Activated T-helper 17 cell treated with anti-CD3 and anti-CD28 coated beads, Interleukin-2, amount 50 U/mL, for 72 hours (primary cell): Measurements from ENCODE around the gene C1orf53. TPM values are rescaled to one million over a fixed set of nuclear protein-coding genes. Genes with fewer than 3 reads are reported as not detected.
"Not testable (repeated sequence)": the region's sequence is repeated elsewhere in the genome, so short reads cannot be mapped to it uniquely, and the experiment has no call there.

Source experiments
- ATAC-seq: fragments of 150-1000 bp; cut with Tn5 transposase; replicated peaks from 2 replicates; pipeline ENCODE4 v1.10.0; 2021; ENCODE audit warnings: mild to moderate bottlenecking, moderate library complexity
- H3K27ac Mint-ChIP-seq: one replicate; pipeline ENCODE4 v1.8.0; 2022; ENCODE audit warnings: mixed read lengths
- H3K27me3 Mint-ChIP-seq: one replicate; pipeline ENCODE4 v1.8.0; 2022; ENCODE audit warnings: mixed read lengths
- H3K36me3 Mint-ChIP-seq: one replicate; pipeline ENCODE4 v1.8.0; 2022; ENCODE audit warnings: low read depth, mild to moderate bottlenecking, mixed read lengths
- H3K4me1 Mint-ChIP-seq: one replicate; pipeline ENCODE4 v1.8.0; 2022; ENCODE audit warnings: mixed read lengths
- H3K4me3 Mint-ChIP-seq: one replicate; pipeline ENCODE4 v1.8.0; 2022; ENCODE audit warnings: mild to moderate bottlenecking, mixed read lengths
- H3K9me3 Mint-ChIP-seq: one replicate; pipeline ENCODE4 v1.8.0; 2022; ENCODE audit warnings: mixed read lengths
- total RNA-seq, 2 donors: library from RNA; stranded (reverse); gene quantifications; one replicate each; pipeline ENCODE4 v1.2.3, GENCODE V29; 2022

Gene C1orf53
- total RNA-seq, 2 donors from 2014 or later, result 0.50 to 0.78 TPM

- no peak overlapping the region for H3K4me3 Mint-ChIP-seq
- H3K27ac Mint-ChIP-seq, result no peak overlapping the region
- no peaks in the 10 kb centered on the region for H3K36me3 Mint-ChIP-seq
- no peaks in the 10 kb centered on the region for H3K27me3 Mint-ChIP-seq
- H3K4me1 Mint-ChIP-seq, result peaks cover 23% of the 10 kb centered on the region
- ATAC-seq, result no peak
- no peaks in the 10 kb centered on the region for H3K9me3 Mint-ChIP-seq
Measured at GRCh38 chr1:197951617-197952175, 49.3 kb downstream of the C1orf53 start.

- not testable (repeated sequence) for H3K9me3 Mint-ChIP-seq, H3K27me3 Mint-ChIP-seq, H3K27ac Mint-ChIP-seq, H3K36me3 Mint-ChIP-seq, H3K4me3 Mint-ChIP-seq, ATAC-seq
- peaks cover 18% of the 10 kb centered on the region for H3K4me1 Mint-ChIP-seq
Measured at GRCh38 chr1:197953472-197953871, 51.0 kb downstream of the C1orf53 start.

GRCh38 chr1:197954718-197955418, 52.4 kb downstream of the C1orf53 start:
- no peaks in the 10 kb centered on the region for H3K36me3 Mint-ChIP-seq
- ATAC-seq, result no peak
- peaks cover 5% of the 10 kb centered on the region for H3K27me3 Mint-ChIP-seq
- H3K4me3 Mint-ChIP-seq, result no peak overlapping the region
- H3K4me1 Mint-ChIP-seq, result peaks cover 8% of the 10 kb centered on the region
- H3K27ac Mint-ChIP-seq, result no peak overlapping the region
- H3K9me3 Mint-ChIP-seq, result no peaks in the 10 kb centered on the region

GRCh38 chr1:197955486-197956394, 53.3 kb downstream of the C1orf53 start:
- Mint-ChIP-seq H3K4me1 (peaks cover 6% of the 10 kb centered on the region), H3K27me3 (peaks cover 5% of the 10 kb centered on the region), H3K27ac (no peak overlapping the region), H3K4me3 (no peak overlapping the region), H3K9me3 (no peaks in the 10 kb centered on the region), H3K36me3 (no peaks in the 10 kb centered on the region)
- ATAC-seq, result peak; percentile 43

Other genes with a start within 250 kb of the C1orf53 start
- gene DENND1B, start 127.2 kb upstream of the C1orf53 start, total RNA-seq, result 10 to 100 TPM; 12.2 to 17.1 TPM
- gene LHX9, start 14.7 kb downstream of the C1orf53 start, total RNA-seq, result not detected